Right lobe of liver (tissue), 6 donors: ENCODE results near the gene DGKI. TPM values are rescaled to one million over a fixed set of nuclear protein-coding genes. Genes with fewer than 3 reads are reported as not detected.

Source experiments
- ATAC-seq, 4 donors: fragments of 200-7000 bp; cut with Tn5 transposase; one replicate each; pipeline ENCODE4 v1.9.1; 2020; ENCODE audit warnings: mild to moderate bottlenecking in 4 of 4, moderate library complexity in 4 of 4
- DNase-seq, 3 donors: peaks; one replicate each; pipeline ENCODE4 v3.0.0-alpha.2; 2020
- H3K27ac ChIP-seq, 3 donors: fragments of 200-600 bp; one replicate each; pipeline ENCODE4 v1.8.0; 2022
- H3K27me3 ChIP-seq, 2 donors: fragments of 200-600 bp; one replicate each; pipeline ENCODE4 v1.8.0; 2022
- H3K36me3 ChIP-seq, 4 donors: fragments of 200-600 bp; sonication (generic) in 1 of 4; one replicate each; pipeline versions ENCODE4 v1.5.1 to v1.8.0; 2017 to 2022; ENCODE audit warnings: control low read depth in 1 of 4
- H3K4me1 ChIP-seq, 4 donors: fragments of 200-600 bp; sonication (generic) in 1 of 4; one replicate each; pipeline versions ENCODE4 v1.5.1 to v1.8.0; 2017 to 2022; ENCODE audit warnings: control low read depth in 1 of 4
- H3K4me3 ChIP-seq, 3 donors: fragments of 200-600 bp; one replicate each; pipeline ENCODE4 v1.8.0; 2022
- H3K9me3 ChIP-seq, 4 donors: fragments of 200-600 bp; sonication (generic) in 1 of 4; one replicate each; pipeline versions ENCODE4 v1.5.1 to v1.8.0; 2017 to 2022; ENCODE audit warnings: control low read depth in 1 of 4
- CTCF ChIP-seq, 4 donors: fragments of 200-600 bp in 3 of 4; fragments of 450-650 bp in 1 of 4; IDR thresholded peaks; one replicate each; pipeline versions ENCODE4 v1.5.1 to v1.8.0; 2016 to 2022; ENCODE audit warnings: antibody characterized with exemption in 4 of 4, mild to moderate bottlenecking in 2 of 4
- POLR2A ChIP-seq: fragments of 450-650 bp; IDR thresholded peaks from one replicate; pipeline ENCODE4 v1.6.1; 2017; ENCODE audit warnings: antibody characterized with exemption, mild to moderate bottlenecking
- WGBS: methylation state at CpG from one replicate; pipeline ENCODE4 v1.1.6; 2018; ENCODE audit warnings: low coverage, low lambda C conversion rate; ENCODE audit not compliant: insufficient coverage; ENCODE audit errors: missing lambda C conversion rate; 5-methylcytosine and 5-hydroxymethylcytosine counted together
- intact Hi-C, 2 donors: fragments of 100-400 bp; cut with DNase I; formaldehyde crosslinking; loops; one replicate each; pipeline versions ENCODE4 v1.11.2 to v1.14.1; 2022
- total RNA-seq, 6 experiments: library from RNA; depleted of rRNA in 2 of 6; stranded (reverse); fragments of >200 nt in 2 of 6; fragmentation: NEBNext Ultra II Directional in 3 of 6; extraction: Animal tissue kit (Norgen Biotek cat#: 25700) in 3 of 6; gene quantifications; one replicate each; pipeline versions ENCODE4 v1.1.0 to v1.2.4, GENCODE V29; 2016 to 2023
- donor health status: DM: no; HTN: yes; CAD: no.
- donor health status: DM: no; HTN: no; CAD: no.
- donor health status: DM: no; HTN: no; CAD: no.
- donor health status: DM: no; HTN: yes; CAD: no.
- donor health status: DM: no; HTN: yes; CAD: no.

Gene DGKI
- total RNA-seq, 6 experiments from 2014 or later, result 0.05 to 0.35 (median 0.06) TPM; not detected in 1

DNA sequence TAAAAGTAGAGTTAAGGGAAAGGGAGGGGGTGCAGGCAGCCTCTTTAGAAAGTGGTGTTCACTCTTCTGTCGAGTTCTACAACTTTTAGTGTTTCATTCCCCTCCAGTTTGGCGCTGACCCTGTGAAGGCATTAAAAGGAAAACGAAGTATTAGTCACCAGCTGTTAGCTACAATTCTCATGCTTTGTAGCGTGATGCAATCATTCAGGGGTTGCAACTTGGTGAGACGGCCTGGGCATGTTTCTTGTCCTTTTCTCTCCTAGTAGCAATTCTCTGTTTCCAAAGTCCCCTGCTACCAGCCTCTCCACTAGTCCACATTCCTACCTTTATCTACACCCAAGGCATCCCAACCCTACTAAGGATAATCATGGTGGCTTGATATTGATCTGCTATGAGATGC, 33.7 kb upstream of the DGKI start:
- 72% methylated on average over 2 of the region's 5 CpGs for WGBS
- ATAC-seq (no peak), DNase-seq (no peak)
- no peaks in the 10 kb centered on the region for H3K9me3 ChIP-seq
- no peak overlapping the region for H3K4me3 ChIP-seq
- no peak for TF ChIP-seq CTCF (IDR thresholded peaks at IDR 0.05)
- no peak for TF ChIP-seq POLR2A
- no peaks in the 10 kb centered on the region for H3K4me1 ChIP-seq
- H3K27ac ChIP-seq, result no peak overlapping the region
- intact Hi-C loops, result no loop called here
- peaks cover 7 to 83% (median 46%) of the 10 kb centered on the region in 4 donors for H3K36me3 ChIP-seq
- H3K27me3 ChIP-seq, result no peaks in the 10 kb centered on the region

- Histone ChIP-seq H3K36me3 (peaks cover 1 to 79% (median 39%) of the 10 kb centered on the region in 4 donors), H3K9me3 (no peaks in the 10 kb centered on the region), H3K27ac (no peak overlapping the region), H3K4me1 (no peaks in the 10 kb centered on the region), H3K4me3 (no peak overlapping the region), H3K27me3 (no peaks in the 10 kb centered on the region)
- no peak for DNase-seq
- TF ChIP-seq CTCF (IDR thresholded peaks at IDR 0.05) (no peak), POLR2A (no peak)
- no peak for ATAC-seq
- intact Hi-C loops, result no loop called here
- 86% methylated on average over 13 of the region's 20 CpGs for WGBS
Observed at GRCh38 chr7:137879357-137880158, 32.8 kb upstream of the DGKI start.

GRCh38 chr7:137878333-137878961, 31.7 kb upstream of the DGKI start:
- Histone ChIP-seq H3K9me3 (no peaks in the 10 kb centered on the region), H3K4me1 (no peaks in the 10 kb centered on the region), H3K27me3 (no peaks in the 10 kb centered on the region), H3K36me3 (peaks cover 0 to 69% (median 33%) of the 10 kb centered on the region in 4 donors), H3K4me3 (no peak overlapping the region), H3K27ac (no peak overlapping the region)
- 100% methylated on average over 2 of the region's 8 CpGs for WGBS
- intact Hi-C loops, result no loop called here
- DNase-seq (peak in 1 of 3 donors; percentile 52), ATAC-seq (peak in 3 of 4 donors; percentile 16 to 34 (median 22))
- no peak for TF ChIP-seq POLR2A
- no peak for TF ChIP-seq CTCF (IDR thresholded peaks at IDR 0.05)

DNA sequence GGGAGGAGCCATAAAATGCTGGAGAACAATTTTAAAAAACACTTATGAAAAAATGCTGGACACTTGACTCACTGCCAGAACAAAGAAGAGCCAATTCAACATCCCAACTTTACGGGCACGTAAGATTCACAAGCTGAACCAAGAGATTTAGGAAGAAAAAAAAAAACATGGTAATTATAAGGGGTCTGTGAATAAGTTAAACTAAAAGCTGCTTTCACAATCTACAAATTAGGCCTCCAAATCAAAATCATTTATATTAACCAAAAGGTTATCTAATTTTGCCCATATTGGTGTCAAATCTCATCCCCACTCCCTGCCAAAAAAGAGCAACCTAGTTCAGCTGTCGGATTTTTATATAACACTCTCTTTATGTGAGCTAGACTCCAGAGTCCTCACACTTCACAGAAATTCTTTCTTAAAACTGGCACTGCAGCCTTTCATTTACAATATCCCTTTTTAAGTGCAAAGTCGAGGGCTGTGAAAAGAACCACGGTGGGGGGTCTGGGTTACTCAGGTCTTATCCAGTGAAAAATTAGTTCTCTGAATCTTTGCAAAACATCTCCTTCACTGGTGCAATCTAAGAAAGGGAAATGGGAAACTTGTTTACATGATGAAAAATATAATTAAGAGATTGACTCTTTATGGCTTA, 30.4 kb upstream of the DGKI start:
- no peaks in the 10 kb centered on the region for H3K27me3 ChIP-seq
- H3K27ac ChIP-seq, result no peak overlapping the region
- 80% methylated on average over 5 of the region's 5 CpGs for WGBS
- no peak overlapping the region for H3K4me3 ChIP-seq
- no peak for DNase-seq
- H3K9me3 ChIP-seq, result no peaks in the 10 kb centered on the region
- H3K36me3 ChIP-seq, result peaks cover 0 to 60% (median 24%) of the 10 kb centered on the region in 4 donors
- intact Hi-C loops, result no loop called here
- ATAC-seq, result no peak
- TF ChIP-seq POLR2A (no peak), CTCF (IDR thresholded peaks at IDR 0.05) (no peak)
- H3K4me1 ChIP-seq, result no peaks in the 10 kb centered on the region
